HK-2 (cell line): ENCODE data around the gene TLR6.
"Not testable (repeated sequence)": the region's sequence is repeated elsewhere in the genome, so short reads cannot be mapped to it uniquely, and the experiment has no call there.

Experiments
- DNase-seq: peaks from one replicate; pipeline ENCODE4 v3.0.0-alpha.2; 2018; ENCODE audit not compliant: unreplicated experiment

TLR6 gene

DNA sequence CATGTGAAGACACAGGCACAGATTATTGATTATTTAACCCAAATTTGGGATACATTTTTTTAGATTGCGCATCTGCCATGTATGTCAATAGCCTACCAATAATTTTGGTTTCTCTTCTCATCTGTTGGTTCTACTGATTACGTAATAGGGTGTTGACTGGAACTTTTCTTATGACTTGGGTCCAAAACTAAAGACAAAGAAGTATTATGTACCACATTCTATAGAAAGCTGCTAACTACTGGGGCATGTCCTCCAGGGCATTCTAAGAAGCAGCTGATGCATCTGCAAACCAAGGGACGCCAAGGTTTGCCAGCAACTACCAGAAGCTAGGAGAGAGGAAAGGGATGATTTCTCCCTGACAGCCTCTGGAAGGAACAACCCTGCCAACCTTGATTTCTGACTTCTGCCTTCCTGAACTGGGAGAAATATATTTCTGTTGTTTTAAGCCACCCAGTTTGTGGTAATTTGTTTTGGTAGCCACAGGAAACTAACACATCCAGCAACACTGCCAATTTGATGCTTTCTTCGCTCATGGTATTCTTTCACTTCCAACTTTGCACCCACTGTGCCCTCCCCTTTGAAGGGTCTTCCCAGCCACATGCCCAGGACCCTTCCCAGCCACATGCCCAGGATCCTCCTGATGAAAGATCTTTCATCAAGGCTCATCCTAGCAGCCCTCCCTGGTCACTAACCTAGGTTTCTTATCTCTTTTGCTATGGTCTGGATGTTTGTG, 36.1 kb downstream of the TLR6 start:
- DNase-seq, result no peak

DNA sequence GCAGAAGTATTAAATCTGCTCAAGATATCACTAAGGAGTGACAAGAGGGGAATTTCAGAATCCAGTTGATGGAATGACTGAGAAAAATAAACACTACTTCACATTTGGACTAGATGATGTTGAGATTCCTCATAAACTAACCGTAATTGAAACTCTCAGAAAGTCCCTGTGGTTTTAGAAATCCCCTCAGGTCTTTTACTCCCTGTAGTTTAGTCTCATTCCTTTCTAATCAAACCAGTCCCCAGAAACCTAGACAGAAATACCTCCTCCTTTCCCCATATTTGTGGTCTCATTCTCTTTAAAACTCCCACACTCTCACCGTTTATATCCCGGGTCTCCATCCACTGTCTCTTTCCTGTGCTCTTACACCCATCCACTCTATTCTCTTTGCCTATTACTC, 37.0 kb downstream of the TLR6 start:
- DNase-seq, result no peak

DNA sequence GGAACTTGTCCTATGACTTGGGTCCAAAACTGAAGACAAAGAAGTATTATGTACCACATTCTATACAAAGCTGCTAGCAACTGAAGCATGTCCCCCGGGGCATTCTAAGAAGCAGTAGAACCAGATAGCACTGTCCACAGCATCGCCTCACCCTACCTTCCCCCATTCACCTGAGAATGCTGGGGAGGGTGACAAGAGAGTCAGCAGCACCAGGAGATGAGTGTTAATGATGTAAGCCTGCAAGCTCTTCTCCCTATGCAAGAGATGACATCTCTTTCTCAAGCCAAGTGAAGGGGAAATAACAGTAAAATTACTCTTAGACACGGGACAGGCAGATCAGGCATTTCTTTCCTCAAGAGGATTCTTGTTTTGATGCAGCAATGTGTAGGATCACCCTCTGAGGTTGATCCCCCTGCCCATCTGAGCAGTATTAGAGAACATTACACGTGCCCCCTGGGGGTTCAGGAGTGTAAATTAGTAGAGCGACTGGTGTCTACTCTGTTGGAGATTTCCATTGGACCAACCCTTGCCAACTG, 38.1 kb downstream of the TLR6 start:
- no peak for DNase-seq

DNA sequence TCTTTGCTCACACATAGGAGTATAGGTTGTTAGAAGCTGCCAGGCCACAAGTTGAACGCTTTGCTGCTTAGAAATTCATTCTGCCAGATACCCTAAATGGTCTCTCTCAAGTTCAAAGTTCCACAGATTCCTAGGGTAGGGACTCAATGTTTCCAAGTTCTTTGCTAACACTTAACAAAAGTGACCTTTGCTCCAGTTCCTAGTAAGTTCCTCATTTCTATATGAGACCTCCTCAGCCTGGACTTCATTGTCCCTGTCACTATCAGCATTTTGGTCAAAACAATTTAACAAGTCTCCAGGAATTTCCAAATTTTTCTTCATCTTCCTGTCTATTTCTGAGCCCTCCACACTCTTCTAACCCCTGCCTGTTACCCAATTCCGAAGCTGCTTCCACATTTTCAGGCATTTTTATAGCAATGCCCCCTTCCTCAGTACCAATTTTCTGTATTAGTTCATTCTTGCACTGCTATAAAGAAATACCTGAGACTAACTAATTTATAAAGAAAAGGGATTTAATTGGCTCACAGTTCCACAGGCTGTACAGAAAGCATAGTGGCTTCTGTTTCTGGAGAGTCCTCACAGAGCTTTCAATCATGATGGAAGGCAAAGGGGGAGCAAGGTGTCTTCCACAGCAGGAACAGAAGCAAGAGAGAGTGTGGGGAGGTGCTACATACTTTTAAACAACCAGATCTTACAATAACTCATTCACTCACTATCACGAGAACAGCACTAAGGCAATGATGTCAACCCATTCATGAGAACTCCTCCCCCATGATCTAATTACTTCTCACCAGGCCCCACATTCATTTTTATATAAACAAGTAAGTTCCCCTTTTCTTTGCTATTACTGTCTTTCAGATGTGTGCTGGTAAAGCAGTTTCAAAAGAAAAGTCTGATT, 40.5 kb downstream of the TLR6 start:
- DNase-seq, result no peak

DNA sequence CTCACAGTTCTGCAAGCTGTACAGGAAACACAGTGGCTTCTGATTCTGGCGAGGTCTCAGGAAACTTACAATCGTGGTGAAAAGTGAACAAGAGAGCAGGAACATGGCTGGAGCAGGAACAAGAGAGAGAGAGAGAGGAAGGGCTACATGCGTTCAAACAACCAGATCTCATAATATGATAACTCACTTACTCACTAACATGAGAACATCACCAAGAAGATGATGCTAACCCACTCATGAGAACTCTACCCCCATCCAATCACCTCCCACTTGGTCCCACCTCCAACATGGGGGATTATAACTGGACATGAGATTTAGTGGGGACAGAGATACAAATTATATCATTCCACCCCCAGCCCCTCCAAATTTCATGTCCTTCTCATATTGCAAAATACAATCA, 42.2 kb downstream of the TLR6 start:
- DNase-seq, result no peak

DNA sequence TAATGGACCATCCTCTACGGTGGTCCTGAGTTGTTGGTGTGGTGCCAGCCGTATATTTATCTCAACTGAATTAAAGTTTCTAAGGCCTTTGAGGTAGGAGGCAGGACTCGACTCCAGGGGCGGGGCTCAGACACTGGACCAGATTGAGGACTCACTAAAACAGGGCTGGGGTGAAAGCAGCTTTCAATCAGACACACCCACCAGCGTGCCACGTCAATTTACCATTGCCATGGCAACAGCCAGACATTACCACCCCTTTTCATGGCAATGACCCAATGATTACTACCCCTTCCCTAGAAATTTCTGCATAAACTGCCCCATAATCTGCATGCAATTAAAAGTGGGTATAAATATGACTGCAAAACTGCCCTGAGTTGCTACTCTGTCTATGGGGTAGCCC, 45.3 kb downstream of the TLR6 start:
- no peak for DNase-seq

DNA sequence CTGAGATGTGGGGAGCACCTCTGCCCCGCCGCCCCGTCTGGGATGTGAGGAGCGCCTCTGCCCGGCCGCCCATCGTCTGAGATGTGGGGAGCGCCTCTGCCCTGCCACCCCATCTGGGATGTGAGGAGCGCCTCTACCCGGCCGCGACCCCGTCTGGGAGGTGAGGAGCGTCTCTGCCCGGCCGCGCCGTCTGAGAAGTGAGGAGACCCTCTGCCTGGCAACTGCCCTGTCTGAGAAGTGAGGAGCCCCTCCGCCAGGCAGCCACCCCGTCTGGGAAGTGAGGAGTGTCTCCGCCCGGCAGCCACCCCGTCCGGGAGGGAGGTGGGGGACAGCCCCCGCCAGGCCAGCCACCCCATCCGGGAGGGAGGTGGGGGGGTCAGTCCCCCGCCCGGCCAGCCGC, 49.2 kb downstream of the TLR6 start:
- DNase-seq, result not testable (repeated sequence)

DNA sequence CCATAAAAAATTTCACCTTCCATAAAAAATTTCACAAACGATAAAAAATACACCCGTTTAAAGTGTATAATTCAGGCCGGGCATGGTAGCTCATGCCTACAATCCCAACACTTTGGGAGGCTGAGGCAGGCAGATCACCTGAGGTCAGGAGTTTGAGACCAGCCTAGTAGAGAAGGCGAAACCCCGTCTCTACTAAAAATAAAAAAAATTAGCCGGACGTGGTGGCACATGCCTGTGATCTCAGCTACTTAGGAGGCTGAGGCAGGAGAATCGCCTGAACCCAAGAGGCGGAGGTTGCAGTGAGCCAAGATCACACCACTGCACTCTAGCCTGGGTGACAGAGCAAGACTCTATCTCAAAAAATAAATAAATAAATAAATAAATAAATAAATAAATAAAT, 50.4 kb downstream of the TLR6 start:
- DNase-seq, result not testable (repeated sequence)

DNA sequence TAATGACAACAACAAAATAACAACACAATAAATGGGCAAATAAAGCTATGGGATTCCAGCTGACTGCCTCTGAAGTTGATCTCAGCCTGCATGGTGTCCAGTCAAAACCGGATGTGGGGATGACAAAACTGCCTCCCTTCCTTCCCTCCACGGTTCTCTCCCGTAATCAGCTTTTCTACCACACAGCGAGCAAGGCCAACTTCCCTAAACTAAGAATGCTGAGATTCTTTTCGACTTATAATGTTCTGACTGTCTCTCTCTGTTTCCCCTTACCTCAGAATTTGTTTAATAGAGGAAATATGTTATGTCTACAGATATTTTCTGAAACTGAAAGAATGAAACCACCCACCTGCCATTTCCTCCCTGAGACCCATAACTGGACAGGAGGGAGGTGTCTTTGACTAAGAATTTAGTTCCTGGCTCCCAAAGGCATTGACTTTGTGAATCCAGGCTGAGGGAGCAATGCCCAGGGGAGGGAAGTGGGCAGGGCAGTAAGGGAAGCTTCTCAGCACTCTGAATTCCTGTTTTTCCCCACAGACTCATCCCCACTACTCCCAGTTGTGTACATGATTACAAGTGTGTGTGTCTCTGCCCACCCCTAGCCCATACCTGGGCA, 51.0 kb downstream of the TLR6 start:
- no peak for DNase-seq

DNA sequence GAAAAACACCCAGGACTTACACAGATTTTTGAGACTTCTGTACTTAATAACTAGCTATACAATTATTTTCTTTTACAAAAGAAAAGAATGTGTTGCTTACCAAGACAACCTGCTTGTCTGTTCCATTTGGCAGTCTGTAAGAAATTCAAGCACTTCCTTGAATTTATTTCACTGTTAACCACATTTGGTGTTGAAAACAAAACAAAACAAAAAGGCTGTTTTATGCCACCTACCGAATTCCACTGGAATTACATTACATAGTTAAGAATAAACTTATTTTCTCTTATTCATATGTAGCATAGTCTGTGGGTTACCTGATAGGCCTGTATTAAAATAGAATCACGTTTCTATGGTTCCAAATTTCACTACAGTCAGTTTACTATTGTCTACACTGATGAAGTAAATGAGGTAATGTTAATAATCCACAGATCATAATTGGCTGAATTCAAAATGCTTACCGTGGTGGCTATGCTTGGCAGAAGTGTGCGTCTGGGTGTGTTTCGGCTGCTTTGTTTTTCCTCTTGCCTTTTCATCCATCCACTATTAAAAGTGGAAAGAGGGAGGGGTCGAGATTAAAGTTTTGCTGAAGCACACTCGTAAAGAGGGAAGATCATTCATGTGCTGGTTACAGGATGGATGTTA, 51.8 kb downstream of the TLR6 start, which contains the start of gene TLR1:
Gene TLR1, minus strand, starts transcription at position 138 of the 642 bp plus-strand sequence. CDS start 5,960 bp downstream, outside the sequence.
- no peak for DNase-seq

DNA sequence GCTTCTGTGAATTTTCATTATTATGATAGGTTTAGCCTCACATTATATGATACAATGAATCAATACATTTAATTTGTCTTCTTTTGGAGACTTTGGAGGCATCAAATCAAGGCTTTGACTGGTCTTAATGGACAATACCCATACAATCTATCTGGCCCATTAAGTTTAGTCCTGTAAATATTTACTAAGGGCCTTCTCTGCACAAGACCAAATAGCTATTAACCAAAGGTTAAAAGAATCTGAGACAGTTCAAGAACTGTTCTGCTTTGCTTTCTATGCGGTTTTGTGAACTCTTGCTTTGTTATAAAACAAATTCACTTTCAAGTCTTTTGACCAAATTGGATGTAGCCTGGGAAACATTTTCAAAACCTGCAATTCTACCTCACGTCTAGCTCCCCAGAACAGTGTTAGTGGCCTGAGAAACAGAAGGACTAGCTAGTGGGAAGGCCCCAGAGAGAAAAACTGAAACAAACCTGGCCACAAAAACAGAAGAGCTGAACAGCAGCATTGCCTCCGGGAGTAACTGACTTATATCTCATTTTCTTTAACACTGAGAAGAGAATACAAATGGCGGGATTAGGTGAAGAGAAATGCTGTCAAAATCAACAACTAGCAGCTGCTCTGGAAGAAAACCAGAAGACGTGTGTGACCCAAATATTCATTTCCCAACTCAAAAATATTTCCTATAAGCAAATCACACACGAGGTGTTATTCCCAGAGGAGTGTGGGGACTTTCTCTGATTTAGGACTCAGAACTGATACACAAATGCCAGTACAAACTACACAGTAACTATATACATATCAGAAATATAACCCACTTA, 52.6 kb downstream of the TLR6 start:
- DNase-seq, result no peak

DNA sequence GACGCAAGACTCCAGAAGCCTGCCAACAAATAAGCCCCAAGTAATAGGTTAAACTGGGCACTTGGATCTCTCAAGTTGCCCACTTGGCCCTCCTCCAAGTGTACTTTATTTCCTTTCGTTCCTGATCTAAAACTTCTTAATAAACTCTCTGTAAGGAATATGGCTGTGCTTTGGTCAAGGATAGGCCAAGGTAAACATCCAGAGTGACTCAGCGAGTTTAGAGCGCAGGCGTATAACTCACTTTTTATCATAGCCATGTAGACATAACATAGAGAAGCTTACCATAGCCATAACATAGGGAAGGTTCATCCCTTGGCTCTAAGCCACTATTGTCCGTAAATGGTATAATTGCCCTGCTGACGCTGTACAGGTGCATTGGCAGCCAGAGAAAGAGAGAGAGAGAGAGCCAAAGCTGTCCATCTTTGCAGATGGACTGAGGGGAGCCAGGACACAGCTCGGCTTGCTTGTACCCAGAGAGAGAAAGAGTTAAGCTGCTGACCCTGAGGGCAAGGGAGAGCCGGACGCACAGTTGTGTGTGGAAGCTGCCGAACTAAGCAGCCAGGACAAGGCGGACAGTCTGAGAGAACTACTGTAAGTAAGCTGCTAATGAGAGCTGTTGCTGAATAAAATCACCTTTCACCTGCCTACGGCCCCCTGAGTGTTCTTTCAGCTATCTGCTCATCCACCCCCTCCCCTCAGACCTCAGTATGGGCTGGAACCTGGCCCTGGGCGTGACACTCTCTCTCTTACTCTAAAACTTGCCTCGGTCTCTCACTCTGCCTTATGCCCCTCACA, 53.9 kb downstream of the TLR6 start:
- DNase-seq, result no peak

DNA sequence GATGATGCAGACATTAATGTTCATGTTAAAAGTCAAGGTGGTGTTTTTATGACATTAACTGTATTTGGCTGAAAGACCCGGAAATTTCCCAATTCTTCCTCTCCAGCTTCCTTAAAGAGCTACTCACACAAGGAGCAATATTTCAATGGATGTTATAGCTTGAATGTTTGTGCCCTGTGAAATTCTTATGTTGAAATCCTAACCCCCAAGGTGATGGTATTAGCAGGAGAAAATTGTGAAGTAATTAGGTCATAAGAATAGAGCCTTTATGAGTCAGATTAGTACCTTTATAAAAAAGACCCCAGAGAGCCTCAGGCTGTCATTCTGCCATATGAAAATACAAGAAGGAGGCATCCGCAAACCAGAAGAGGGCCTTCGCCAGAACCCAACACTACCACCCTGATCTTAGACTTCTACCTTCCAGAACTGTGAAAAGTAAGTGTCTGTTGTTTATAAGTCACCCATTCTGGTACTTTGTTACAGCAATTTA, 55.6 kb downstream of the TLR6 start:
- DNase-seq, result no peak

DNA sequence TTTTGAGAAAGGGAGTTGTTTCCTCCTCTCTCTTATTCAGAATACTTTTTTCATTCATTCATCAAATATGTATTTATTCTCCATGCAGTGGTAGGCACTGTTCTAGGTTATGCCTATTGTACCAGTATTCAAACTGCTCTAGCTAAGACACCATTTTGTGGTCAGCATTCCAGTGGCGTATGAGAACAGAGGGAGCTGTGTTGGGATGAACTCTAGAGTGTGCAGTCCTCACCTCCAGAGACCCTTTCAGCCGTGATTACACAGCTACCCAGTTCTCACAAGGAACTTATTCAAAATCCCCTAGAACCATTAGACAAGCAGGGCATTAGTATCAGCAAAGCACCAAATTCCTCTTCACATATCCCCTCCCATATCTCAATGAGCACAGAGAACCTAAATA, 56.3 kb downstream of the TLR6 start:
- no peak for DNase-seq

DNA sequence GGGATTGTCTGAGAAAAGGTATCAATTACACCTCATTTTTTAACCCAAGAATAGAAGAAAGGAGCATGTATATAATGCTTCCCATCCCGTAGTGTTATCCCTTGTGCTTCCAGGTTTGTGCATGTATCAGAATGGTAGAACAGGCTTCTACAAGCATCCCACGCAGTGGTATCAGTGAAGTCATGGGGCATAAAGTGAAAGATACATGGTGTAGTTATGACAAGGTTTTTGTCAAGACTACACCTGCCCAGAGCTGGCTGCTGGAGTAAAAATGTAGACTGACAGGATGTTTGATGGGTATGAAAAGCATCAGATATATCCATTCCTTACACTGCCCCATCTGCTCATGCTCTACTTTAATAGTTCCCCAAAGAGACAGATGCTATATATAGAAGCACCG, 61.5 kb downstream of the TLR6 start:
- no peak for DNase-seq

DNA sequence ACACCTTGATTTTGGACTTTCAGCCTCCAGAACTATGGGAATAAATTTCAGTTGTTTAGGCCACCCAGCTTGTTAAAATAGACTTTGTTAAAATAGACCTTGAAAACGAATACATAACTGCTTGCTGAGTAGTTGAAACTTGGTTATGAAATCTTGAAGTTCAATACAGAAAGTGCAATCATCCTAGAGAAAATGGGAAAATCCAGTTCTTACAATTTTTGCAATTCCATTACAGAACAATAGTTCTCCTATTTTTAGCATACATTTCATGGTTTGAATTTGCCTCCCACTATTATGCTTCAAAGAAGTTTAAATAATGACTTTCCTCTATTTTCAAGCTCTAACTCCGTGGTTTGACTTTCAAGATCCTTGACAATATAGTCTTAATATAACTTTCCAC, 62.6 kb downstream of the TLR6 start:
- no peak for DNase-seq

DNA sequence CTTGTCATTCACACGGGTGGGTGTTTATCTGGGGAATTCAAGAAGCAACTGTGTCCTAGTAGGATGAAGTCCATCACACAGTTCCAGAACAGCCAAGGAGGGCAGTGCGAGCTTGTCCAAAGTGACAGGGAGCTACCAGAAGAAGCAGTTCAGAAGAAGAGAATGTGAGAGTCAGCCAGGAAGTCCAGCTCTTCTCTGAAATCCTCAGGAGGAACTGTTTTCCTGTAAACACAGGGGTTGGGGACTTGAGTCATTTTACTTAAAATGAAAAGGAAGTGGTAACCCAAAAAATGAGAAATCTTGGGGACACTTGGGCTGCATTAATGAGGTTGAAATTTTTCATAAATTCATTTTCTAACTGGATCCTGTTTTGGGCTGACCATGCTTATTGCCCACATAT, 65.6 kb downstream of the TLR6 start:
- no peak for DNase-seq

DNA sequence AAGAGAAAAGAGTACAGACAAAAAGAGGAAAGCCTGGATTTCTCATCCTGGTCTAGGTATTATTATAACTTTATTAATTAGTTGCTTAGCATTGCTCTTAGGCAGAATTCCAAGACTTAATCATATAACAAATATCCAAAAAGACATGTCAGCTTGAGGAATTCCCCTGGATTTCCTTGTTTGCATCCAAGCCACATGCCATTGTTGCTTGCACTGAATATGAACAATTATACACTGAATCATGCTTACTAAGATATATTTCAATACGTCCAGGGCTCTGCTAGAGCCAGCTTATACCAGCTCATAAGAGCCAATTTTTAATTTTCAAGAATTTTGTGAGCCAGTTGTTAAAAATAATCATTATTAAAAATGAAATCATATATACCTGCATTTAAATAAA, 68.3 kb downstream of the TLR6 start:
- no peak for DNase-seq

DNA sequence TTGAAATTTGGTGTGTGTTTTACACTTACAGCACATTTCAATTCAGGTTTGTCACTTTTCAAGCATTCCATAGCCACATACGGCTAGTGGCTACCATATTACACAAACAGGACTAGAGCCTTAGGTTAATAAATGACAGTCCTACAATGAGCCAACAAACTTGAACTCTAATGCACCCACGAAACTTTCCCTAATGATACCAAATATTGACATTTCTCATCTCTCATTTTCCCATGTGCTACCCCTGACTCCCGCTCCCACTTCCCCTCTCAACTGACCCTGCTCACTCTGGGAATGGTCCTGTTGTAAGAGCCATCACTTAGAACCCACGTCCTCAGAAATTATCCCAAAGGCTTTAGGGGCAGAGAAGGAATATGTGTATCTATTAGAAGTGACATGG, 68.9 kb downstream of the TLR6 start:
- no peak for DNase-seq

DNA sequence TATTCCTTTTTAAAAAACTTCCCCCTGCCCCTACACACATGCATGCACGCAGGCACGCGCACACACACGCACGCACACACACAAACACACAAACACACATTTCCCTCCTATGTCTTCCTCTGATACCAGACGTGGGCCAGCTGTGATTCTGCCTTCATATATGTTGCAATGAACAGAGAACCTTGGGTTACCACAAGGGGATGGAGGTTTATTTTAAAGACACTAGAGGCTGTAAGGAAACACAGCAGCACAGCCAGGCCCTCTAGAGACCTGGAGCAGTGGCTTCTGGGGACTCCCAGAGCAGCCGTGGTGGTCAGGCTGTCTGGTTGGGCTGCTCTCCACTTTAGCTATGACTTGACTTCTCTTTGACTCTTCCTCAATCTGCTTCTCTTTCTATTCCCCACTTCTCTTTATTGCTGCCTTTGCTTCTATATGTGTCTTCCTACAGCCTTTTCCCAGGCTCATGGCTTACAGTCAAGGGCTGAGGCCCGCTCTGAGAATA, 70.7 kb downstream of the TLR6 start:
- DNase-seq, result no peak
